Trophoblast cell (in vitro differentiated cells and primary cell): ENCODE measurements around the gene SNX33.
A peak's percentile ranks its signal among the peaks of the same experiment; 100 is the strongest.

Experiments
- DNase-seq, 2 donors: peaks; one replicate each; pipeline ENCODE4 v3.0.0-alpha.2; 2016
- H2AFZ ChIP-seq: 2 replicates; pipeline ENCODE4 v1.6.1; 2013; ENCODE audit warnings: low read length, moderate library complexity, mild to moderate bottlenecking; ENCODE audit not compliant: insufficient read depth, poor library complexity
- H2AK5ac ChIP-seq: 2 replicates; pipeline ENCODE4 v1.6.1; 2013; ENCODE audit warnings: mild to moderate bottlenecking, low read length
- H2BK120ac ChIP-seq: 2 replicates; pipeline ENCODE4 v1.6.1; 2013; ENCODE audit warnings: low read length, mild to moderate bottlenecking, moderate library complexity; ENCODE audit not compliant: insufficient read depth, poor library complexity
- H2BK12ac ChIP-seq: 2 replicates; pipeline ENCODE4 v1.6.1; 2013; ENCODE audit warnings: mild to moderate bottlenecking, low read length, moderate library complexity
- H2BK5ac ChIP-seq: 2 replicates; pipeline ENCODE4 v1.6.1; 2013; ENCODE audit warnings: low read length, low read depth, moderate library complexity, mild to moderate bottlenecking; ENCODE audit not compliant: poor library complexity
- H3K14ac ChIP-seq: 2 replicates; pipeline ENCODE4 v1.6.1; 2013; ENCODE audit warnings: mild to moderate bottlenecking, low read length
- H3K18ac ChIP-seq: 2 replicates; pipeline ENCODE4 v1.6.1; 2013; ENCODE audit warnings: mild to moderate bottlenecking, low read length
- H3K23ac ChIP-seq: 2 replicates; pipeline ENCODE4 v1.6.1; 2013; ENCODE audit warnings: low read length
- H3K27ac ChIP-seq: 2 replicates; pipeline ENCODE4 v1.5.1; 2013; ENCODE audit warnings: low read depth, mild to moderate bottlenecking, inconsistent platforms, low read length, moderate library complexity
- H3K27me3 ChIP-seq: 2 replicates; pipeline ENCODE4 v1.6.1; 2013; ENCODE audit warnings: inconsistent platforms, mild to moderate bottlenecking, low read length, moderate library complexity; ENCODE audit not compliant: insufficient read depth
- H3K36me3 ChIP-seq, 2 experiments: 1 replicate in 1 of 2; 2 replicates in 1 of 2; pipeline ENCODE4 v1.6.1; 2013; ENCODE audit warnings: low read length in 2 of 2, mild to moderate bottlenecking in 2 of 2, moderate library complexity in 1 of 2; ENCODE audit not compliant: insufficient read depth in 2 of 2, control insufficient read depth in 1 of 2
- H3K4ac ChIP-seq: 2 replicates; pipeline ENCODE4 v1.6.1; 2013; ENCODE audit warnings: low read depth, mild to moderate bottlenecking, low read length, moderate library complexity
- H3K4me1 ChIP-seq, 2 experiments: 1 replicate in 1 of 2; 2 replicates in 1 of 2; pipeline ENCODE4 v1.6.1; 2013; ENCODE audit warnings: low read length in 2 of 2, mild to moderate bottlenecking in 2 of 2, moderate library complexity in 1 of 2; ENCODE audit not compliant: insufficient read depth in 2 of 2, control insufficient read depth in 1 of 2
- H3K4me2 ChIP-seq: 2 replicates; pipeline ENCODE4 v1.6.1; 2013; ENCODE audit warnings: inconsistent platforms, mild to moderate bottlenecking, low read length, moderate library complexity
- H3K4me3 ChIP-seq: 2 replicates; pipeline ENCODE4 v1.5.1; 2013; ENCODE audit warnings: mild to moderate bottlenecking, low read depth, low read length, inconsistent platforms
- H3K79me1 ChIP-seq: one replicate; pipeline ENCODE4 v1.6.1; 2013; ENCODE audit warnings: low read length
- H3K79me2 ChIP-seq: 2 replicates; pipeline ENCODE4 v1.6.1; 2013; ENCODE audit warnings: low read length, mild to moderate bottlenecking; ENCODE audit not compliant: control insufficient read depth, insufficient read depth, poor library complexity
- H3K9ac ChIP-seq: 2 replicates; pipeline ENCODE4 v1.6.1; 2013; ENCODE audit warnings: mild to moderate bottlenecking, low read length
- H3K9me3 ChIP-seq: 2 replicates; pipeline ENCODE4 v1.6.1; 2013; ENCODE audit warnings: low read depth, mild to moderate bottlenecking, control low read depth, inconsistent platforms, low read length; ENCODE audit not compliant: insufficient read depth
- H4K12ac ChIP-seq: 2 replicates; pipeline ENCODE4 v1.6.1; 2013; ENCODE audit warnings: low read depth, mild to moderate bottlenecking, low read length, moderate library complexity
- H4K8ac ChIP-seq: 2 replicates; pipeline ENCODE4 v1.6.1; 2013; ENCODE audit warnings: low read depth, mild to moderate bottlenecking, low read length, moderate library complexity
- H4K91ac ChIP-seq: one replicate; pipeline ENCODE4 v1.6.1; 2013; ENCODE audit warnings: low read depth, mild to moderate bottlenecking, low read length, moderate library complexity
- WGBS: extraction: QIAGEN DNeasy Blood & Tissue Kit; methylation state at CpG from one replicate; pipeline ENCODE4 v1.1.7; 2013; ENCODE audit warnings: missing lambda C conversion rate; ENCODE audit not compliant: insufficient read length, insufficient coverage; ENCODE audit errors: extremely low coverage; 5-methylcytosine and 5-hydroxymethylcytosine counted together

The SNX33 gene

DNA sequence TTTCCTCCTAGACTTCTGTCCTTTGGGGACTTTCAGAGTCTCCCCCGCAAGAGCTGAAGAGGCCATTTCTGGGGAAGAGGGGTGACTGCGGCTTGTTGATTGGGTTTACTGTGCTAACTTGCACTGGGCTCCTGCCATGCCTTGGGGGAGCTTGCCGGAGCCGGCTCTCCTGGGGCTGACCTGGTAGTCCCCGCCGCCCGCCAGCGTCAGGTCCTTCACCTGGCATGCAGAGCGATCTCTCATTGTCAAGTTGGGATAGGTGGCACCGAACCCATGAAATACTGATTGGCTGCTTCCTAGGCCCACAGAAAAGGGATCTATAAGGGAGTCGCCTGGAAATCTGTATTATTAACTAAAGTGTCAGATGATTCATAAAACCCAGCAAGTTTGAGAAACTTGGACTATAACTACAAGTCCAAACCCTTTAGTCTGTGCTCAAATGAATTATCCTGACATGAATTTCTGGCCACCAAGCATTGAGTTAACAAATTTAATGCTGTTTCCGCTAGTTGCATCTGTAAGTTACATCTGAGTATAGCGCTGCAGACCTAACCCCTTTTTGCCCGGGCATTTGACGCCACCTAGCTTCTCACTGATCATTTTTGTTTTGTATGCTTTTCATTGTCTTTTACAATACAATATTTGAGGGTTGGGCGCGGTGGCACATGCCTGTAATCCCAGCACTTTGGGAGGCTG, 7.1 kb upstream of the SNX33 start:
- Histone ChIP-seq H3K4me2 (peak overlapping the region; percentile 92), H3K79me1 (peaks cover 10% of the 10 kb centered on the region), H3K9ac (peak overlapping the region; percentile 93), H3K14ac (peak overlapping the region; percentile 80), H3K23ac (no peak overlapping the region), H3K4me3 (peak overlapping the region; percentile 76), H4K12ac (peak overlapping the region; percentile 49), H2BK5ac (peak overlapping the region; percentile 54), H3K4me1 (peaks cover 0 to 11% of the 10 kb centered on the region in 2 experiments), H2AK5ac (peak overlapping the region; percentile 75), H3K27ac (peak overlapping the region; percentile 69), H2BK12ac (no peak overlapping the region), H3K18ac (peak overlapping the region; percentile 59), H3K79me2 (peaks cover 9% of the 10 kb centered on the region), H2AFZ (peak overlapping the region; percentile 91), H3K9me3 (no peaks in the 10 kb centered on the region), H4K8ac (peak overlapping the region; percentile 89), H2BK120ac (peak overlapping the region; percentile 67), H4K91ac (peak overlapping the region; percentile 68), H3K36me3 (peaks cover 0 to 4% of the 10 kb centered on the region in 2 experiments), H3K4ac (no peak overlapping the region), H3K27me3 (no peaks in the 10 kb centered on the region)
- DNase-seq, result peak in 1 of 2 donors; percentile 20
- no CpG with 5 or more reads among the region's 17 CpGs for WGBS

DNA sequence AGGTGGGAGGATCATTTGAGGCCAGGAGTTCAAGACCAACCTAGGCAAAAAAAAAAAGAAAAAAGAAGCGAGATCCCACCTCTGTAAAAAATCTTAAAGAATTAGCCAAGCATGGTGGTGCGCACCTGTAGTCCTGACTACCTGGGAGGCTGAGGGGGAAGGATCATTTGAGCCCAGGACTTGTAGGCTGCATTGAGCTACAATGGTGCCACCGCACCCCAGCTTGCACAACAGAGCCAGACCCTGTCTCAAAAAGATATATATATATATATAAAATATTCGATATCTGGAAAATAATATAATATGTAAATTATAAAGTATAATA, 6.6 kb upstream of the SNX33 start:
- Histone ChIP-seq H3K79me2 (peaks cover 9% of the 10 kb centered on the region), H3K4me1 (peaks cover 0 to 11% of the 10 kb centered on the region in 2 experiments), H3K9me3 (no peaks in the 10 kb centered on the region), H4K12ac (no peak overlapping the region), H3K4me3 (no peak overlapping the region), H4K91ac (no peak overlapping the region), H3K36me3 (peaks cover 0 to 4% of the 10 kb centered on the region in 2 experiments), H3K18ac (no peak overlapping the region), H3K27me3 (no peaks in the 10 kb centered on the region), H3K79me1 (peaks cover 10% of the 10 kb centered on the region), H3K9ac (no peak overlapping the region), H2BK12ac (no peak overlapping the region), H3K27ac (no peak overlapping the region), H3K4me2 (no peak overlapping the region), H3K23ac (no peak overlapping the region), H2BK5ac (no peak overlapping the region), H3K14ac (no peak overlapping the region), H2BK120ac (no peak overlapping the region), H2AFZ (no peak overlapping the region), H2AK5ac (no peak overlapping the region), H4K8ac (no peak overlapping the region), H3K4ac (no peak overlapping the region)
- no CpG with 5 or more reads among the region's 4 CpGs for WGBS
- no peak for DNase-seq

DNA sequence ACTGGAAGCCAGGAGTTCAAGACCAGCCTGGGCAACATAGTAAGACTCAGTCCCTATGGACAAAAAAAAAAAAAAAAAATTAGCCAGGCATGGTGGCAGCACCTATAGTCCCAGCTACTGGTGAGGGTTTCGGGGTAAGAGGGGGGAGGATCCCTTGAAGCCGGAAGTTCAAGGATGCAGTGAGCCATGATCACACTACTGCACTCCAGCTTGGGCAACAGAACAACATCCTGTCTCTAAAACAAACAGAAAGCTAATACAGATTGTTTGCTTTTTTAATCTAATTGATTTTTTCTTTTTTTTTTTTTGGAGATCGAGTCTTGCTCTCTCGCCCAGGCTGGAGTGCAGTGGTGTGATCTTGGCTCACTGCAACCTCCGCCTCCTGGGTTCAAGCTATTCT, 6.1 kb upstream of the SNX33 start:
- Histone ChIP-seq H3K27ac (no peak overlapping the region), H3K4me2 (no peak overlapping the region)

DNA sequence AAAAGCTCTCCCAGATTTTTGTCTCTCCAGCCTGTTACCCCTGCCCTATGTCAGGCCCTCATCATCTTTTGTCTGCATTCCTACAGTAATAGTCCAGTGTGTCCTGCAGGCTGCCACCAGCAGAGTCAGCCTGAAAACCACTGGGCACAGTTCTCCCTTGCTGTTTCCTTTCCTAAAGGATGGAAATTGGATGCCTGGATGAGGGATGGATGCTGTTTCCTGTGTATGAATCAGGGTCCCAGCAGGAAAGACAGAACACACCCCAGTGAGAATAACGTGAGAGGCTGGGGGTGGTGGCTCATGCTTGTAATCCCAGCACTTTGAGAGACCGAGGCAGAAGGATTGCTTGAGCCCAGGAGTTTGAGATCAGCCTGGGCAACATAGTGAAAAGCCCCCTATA, 3.3 kb upstream of the SNX33 start:
- Histone ChIP-seq H4K12ac (no peak overlapping the region), H2AK5ac (no peak overlapping the region), H3K4ac (no peak overlapping the region), H3K4me1 (peaks cover 6 to 14% of the 10 kb centered on the region in 2 experiments), H2BK120ac (no peak overlapping the region), H4K91ac (no peak overlapping the region), H3K23ac (no peak overlapping the region), H3K27ac (no peak overlapping the region), H3K36me3 (peaks cover under 1 to 2% of the 10 kb centered on the region in 2 experiments), H3K4me3 (no peak overlapping the region), H2AFZ (no peak overlapping the region), H3K14ac (no peak overlapping the region), H3K9me3 (no peaks in the 10 kb centered on the region), H3K4me2 (no peak overlapping the region), H3K27me3 (no peaks in the 10 kb centered on the region), H4K8ac (no peak overlapping the region), H2BK12ac (no peak overlapping the region), H3K18ac (no peak overlapping the region), H3K9ac (no peak overlapping the region), H3K79me2 (peaks cover 20% of the 10 kb centered on the region), H3K79me1 (peaks cover 26% of the 10 kb centered on the region), H2BK5ac (no peak overlapping the region)
- no peak for DNase-seq
- WGBS, result no CpG with 5 or more reads among the region's 2 CpGs

More for the DNA sequence above, 6.1 kb upstream of the SNX33 start:
- Histone ChIP-seq H3K9ac (no peak overlapping the region), H3K14ac (no peak overlapping the region), H3K4ac (no peak overlapping the region), H3K18ac (no peak overlapping the region), H3K79me2 (peaks cover 9% of the 10 kb centered on the region), H3K36me3 (peaks cover 0 to 4% of the 10 kb centered on the region in 2 experiments), H2AK5ac (no peak overlapping the region), H3K9me3 (no peaks in the 10 kb centered on the region), H2AFZ (no peak overlapping the region), H4K12ac (no peak overlapping the region), H4K8ac (no peak overlapping the region), H4K91ac (no peak overlapping the region), H3K27me3 (no peaks in the 10 kb centered on the region), H3K79me1 (peaks cover 10% of the 10 kb centered on the region), H2BK12ac (no peak overlapping the region), H3K4me1 (peaks cover 0 to 13% of the 10 kb centered on the region in 2 experiments), H3K4me3 (no peak overlapping the region), H2BK120ac (no peak overlapping the region), H3K23ac (no peak overlapping the region), H2BK5ac (no peak overlapping the region)
- no peak for DNase-seq
- WGBS, result no CpG with 5 or more reads among the region's 5 CpGs
